ENCODE data around the gene PDCD7.

GRCh38 chr15:65086680-65087111, 46.9 kb downstream of the PDCD7 start:
- TF ChIP-seq IRF2 (CRISPR knock-in tag; IDR thresholded peaks at IDR 0.05; ENCODE audit: borderline replicate concordance, low read depth): no peak
- TF ChIP-seq, protein P1, sequence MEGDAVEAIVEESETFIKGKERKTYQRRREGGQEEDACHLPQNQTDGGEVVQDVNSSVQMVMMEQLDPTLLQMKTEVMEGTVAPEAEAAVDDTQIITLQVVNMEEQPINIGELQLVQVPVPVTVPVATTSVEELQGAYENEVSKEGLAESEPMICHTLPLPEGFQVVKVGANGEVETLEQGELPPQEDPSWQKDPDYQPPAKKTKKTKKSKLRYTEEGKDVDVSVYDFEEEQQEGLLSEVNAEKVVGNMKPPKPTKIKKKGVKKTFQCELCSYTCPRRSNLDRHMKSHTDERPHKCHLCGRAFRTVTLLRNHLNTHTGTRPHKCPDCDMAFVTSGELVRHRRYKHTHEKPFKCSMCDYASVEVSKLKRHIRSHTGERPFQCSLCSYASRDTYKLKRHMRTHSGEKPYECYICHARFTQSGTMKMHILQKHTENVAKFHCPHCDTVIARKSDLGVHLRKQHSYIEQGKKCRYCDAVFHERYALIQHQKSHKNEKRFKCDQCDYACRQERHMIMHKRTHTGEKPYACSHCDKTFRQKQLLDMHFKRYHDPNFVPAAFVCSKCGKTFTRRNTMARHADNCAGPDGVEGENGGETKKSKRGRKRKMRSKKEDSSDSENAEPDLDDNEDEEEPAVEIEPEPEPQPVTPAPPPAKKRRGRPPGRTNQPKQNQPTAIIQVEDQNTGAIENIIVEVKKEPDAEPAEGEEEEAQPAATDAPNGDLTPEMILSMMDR (IDR thresholded peaks at IDR 0.05): 0 out of 2 replicates have a peak, but pooled peaks have one; percentile 5
- TF ChIP-seq E2F5 (CRISPR knock-in tag; IDR thresholded peaks at IDR 0.05): no peak
